OCI-LY3 (cell line): ENCODE results near the gene PLPP3.

Source experiments
- H2AFZ ChIP-seq: fragments of 200-600, 300-600 bp; shearing (Covaris generic); 2 replicates; pipeline ENCODE4 v1.6.0; 2014; ENCODE audit warnings: antibody characterized with exemption, low read depth, low read length
- H3K27ac ChIP-seq: fragments of 200-600, 300-600 bp; sonication (generic); 2 replicates; pipeline ENCODE4 v1.5.1; 2014; ENCODE audit warnings: mild to moderate bottlenecking, low read length, moderate library complexity, mixed read lengths
- H3K27me3 ChIP-seq: fragments of 200-600, 300-600 bp; sonication (generic); 2 replicates; pipeline ENCODE4 v1.6.1; 2014; ENCODE audit warnings: low read depth, low read length, mixed read lengths
- H3K36me3 ChIP-seq: fragments of 200-600, 300-600 bp; sonication (generic); replicated peaks from 2 replicates; pipeline ENCODE3; 2014; ENCODE audit warnings: low read depth, low read length, mixed read lengths
- H3K4me1 ChIP-seq: fragments of 300-600, 200-600 bp; sonication (generic); 2 replicates; pipeline ENCODE4 v1.6.1; 2014; ENCODE audit warnings: low read length, mixed read lengths
- H3K4me2 ChIP-seq: fragments of 200-600, 300-600 bp; sonication (generic); 2 replicates; pipeline ENCODE4 v1.6.1; 2014; ENCODE audit warnings: low read length, mixed read lengths
- H3K4me3 ChIP-seq: fragments of 300-600, 200-600 bp; sonication (generic); 2 replicates; pipeline ENCODE4 v1.5.1; 2014; ENCODE audit warnings: antibody characterized with exemption, mild to moderate bottlenecking, low read length, moderate library complexity
- H3K79me2 ChIP-seq: fragments of 300-600, 200-600 bp; shearing (Covaris generic); 2 replicates; pipeline ENCODE4 v1.6.1; 2014; ENCODE audit warnings: mild to moderate bottlenecking, low read length, mixed read lengths
- H3K9ac ChIP-seq: fragments of 300-600, 200-600 bp; shearing (Covaris generic); 2 replicates; pipeline ENCODE4 v1.6.0; 2014; ENCODE audit warnings: mild to moderate bottlenecking, low read length, moderate library complexity
- H3K9me3 ChIP-seq: fragments of 200-600, 300-600 bp; shearing (Covaris generic); 2 replicates; pipeline ENCODE4 v1.6.1; 2014; ENCODE audit warnings: low read length, mixed read lengths; ENCODE audit not compliant: insufficient read depth
- H4K20me1 ChIP-seq: fragments of 200-600, 300-600 bp; sonication (generic); 2 replicates; pipeline ENCODE4 v1.6.1; 2016; ENCODE audit warnings: low read length, mixed read lengths; ENCODE audit not compliant: insufficient read depth
- EZH2phosphoT487 ChIP-seq: fragments of 200-600 bp; shearing (Covaris generic); IDR thresholded peaks from 2 replicates; pipeline ENCODE4 v1.6.1; 2018; ENCODE audit warnings: antibody characterized with exemption, mixed run types, low read depth
- TF ChIP-seq, protein P1 (sequence below): fragments of 200-600, 300-600 bp; sonication (generic); IDR thresholded peaks from 2 replicates; pipeline ENCODE4 v1.5.1; 2014; ENCODE audit warnings: antibody characterized with exemption, low read length, low read depth

Gene PLPP3

DNA sequence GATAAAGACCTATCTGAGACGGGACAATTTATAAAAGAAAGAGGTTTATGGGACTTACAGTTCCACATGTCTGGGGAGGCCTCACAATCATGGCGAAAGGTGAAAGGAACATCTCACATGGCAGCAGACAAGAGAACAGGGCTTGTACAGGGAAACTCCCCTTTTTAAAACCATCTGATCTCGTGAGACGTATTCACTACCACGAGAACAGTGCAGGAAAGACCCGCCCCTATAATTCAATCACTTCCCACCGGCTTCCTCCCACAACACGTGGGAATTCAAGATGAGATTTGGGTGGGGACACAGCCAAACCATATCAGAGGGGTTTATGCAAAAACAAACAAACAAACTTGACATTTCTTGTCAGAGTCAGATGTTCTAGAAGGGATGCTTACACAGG, 89.7 kb downstream of the PLPP3 start:
- H3K27ac ChIP-seq, result no peak overlapping the region
- H3K4me3 ChIP-seq, result no peak overlapping the region
- no peaks in the 10 kb centered on the region for H3K27me3 ChIP-seq
- H3K9ac ChIP-seq, result no peak overlapping the region
- H3K79me2 ChIP-seq, result no peaks in the 10 kb centered on the region
- H3K9me3 ChIP-seq, result no peaks in the 10 kb centered on the region
- no peak overlapping the region for H2AFZ ChIP-seq
- H4K20me1 ChIP-seq, result no peaks in the 10 kb centered on the region
- H3K4me1 ChIP-seq, result no peaks in the 10 kb centered on the region
- H3K36me3 ChIP-seq, result no peaks in the 10 kb centered on the region
- no peak overlapping the region for H3K4me2 ChIP-seq
- TF ChIP-seq, protein P1, sequence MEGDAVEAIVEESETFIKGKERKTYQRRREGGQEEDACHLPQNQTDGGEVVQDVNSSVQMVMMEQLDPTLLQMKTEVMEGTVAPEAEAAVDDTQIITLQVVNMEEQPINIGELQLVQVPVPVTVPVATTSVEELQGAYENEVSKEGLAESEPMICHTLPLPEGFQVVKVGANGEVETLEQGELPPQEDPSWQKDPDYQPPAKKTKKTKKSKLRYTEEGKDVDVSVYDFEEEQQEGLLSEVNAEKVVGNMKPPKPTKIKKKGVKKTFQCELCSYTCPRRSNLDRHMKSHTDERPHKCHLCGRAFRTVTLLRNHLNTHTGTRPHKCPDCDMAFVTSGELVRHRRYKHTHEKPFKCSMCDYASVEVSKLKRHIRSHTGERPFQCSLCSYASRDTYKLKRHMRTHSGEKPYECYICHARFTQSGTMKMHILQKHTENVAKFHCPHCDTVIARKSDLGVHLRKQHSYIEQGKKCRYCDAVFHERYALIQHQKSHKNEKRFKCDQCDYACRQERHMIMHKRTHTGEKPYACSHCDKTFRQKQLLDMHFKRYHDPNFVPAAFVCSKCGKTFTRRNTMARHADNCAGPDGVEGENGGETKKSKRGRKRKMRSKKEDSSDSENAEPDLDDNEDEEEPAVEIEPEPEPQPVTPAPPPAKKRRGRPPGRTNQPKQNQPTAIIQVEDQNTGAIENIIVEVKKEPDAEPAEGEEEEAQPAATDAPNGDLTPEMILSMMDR, result no peak
- TF ChIP-seq EZH2phosphoT487, result no peak

DNA sequence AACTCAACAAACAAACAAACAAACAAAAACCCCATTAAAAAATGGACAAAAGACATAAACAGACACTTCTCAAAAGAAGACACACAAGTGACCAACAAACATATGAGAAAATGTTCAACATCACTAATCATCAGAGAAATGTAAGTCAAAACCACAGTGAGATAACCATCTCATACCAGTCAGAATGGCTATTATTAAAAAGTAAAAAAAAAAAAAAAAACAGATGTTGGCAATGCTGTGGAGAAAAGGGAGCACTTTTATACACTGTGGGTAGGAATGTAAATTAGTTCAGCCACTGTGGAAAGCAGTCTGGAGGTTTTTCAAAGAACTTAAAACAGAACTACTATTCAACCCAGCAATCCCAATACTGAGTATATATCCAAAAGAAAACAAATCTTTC, 94.7 kb downstream of the PLPP3 start:
- no peaks in the 10 kb centered on the region for H3K9me3 ChIP-seq
- no peak overlapping the region for H3K4me2 ChIP-seq
- H3K4me1 ChIP-seq, result no peaks in the 10 kb centered on the region
- H3K79me2 ChIP-seq, result no peaks in the 10 kb centered on the region
- no peaks in the 10 kb centered on the region for H4K20me1 ChIP-seq
- H2AFZ ChIP-seq, result no peak overlapping the region
- TF ChIP-seq, protein P1, result no peak
- TF ChIP-seq EZH2phosphoT487, result no peak
- no peak overlapping the region for H3K27ac ChIP-seq
- no peaks in the 10 kb centered on the region for H3K36me3 ChIP-seq
- H3K4me3 ChIP-seq, result no peak overlapping the region
- H3K9ac ChIP-seq, result no peak overlapping the region
- peaks cover 6% of the 10 kb centered on the region; the same call in 1 of the 2 replicates for H3K27me3 ChIP-seq

DNA sequence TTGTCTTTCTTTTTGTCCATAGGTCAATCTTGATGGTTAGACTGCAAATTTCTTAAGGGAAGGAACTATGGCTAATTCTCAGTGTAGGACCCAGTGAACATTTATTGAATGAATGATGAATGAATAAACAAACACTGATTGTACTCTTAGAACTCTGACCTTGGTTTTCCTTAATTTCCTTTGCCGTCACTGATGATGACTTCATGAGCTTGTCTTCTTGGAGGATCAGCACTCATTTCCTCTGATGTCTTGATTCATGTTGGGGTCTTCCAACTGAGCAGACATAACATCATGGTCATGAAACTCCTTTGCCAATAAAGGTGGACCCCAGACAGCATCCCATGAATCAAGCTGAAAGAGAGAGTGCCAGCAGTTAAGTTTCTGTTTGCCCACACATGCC, 96.3 kb downstream of the PLPP3 start:
- no peak overlapping the region for H3K9ac ChIP-seq
- H4K20me1 ChIP-seq, result no peaks in the 10 kb centered on the region
- H3K4me2 ChIP-seq, result no peak overlapping the region
- no peak overlapping the region for H2AFZ ChIP-seq
- TF ChIP-seq, protein P1, result no peak
- no peak for TF ChIP-seq EZH2phosphoT487
- no peaks in the 10 kb centered on the region for H3K79me2 ChIP-seq
- no peaks in the 10 kb centered on the region for H3K36me3 ChIP-seq
- H3K4me1 ChIP-seq, result no peaks in the 10 kb centered on the region
- no peak overlapping the region for H3K4me3 ChIP-seq
- H3K27ac ChIP-seq, result no peak overlapping the region
- peaks cover 10% of the 10 kb centered on the region; the same call in 1 of the 2 replicates for H3K27me3 ChIP-seq
- H3K9me3 ChIP-seq, result no peaks in the 10 kb centered on the region

GRCh38 chr1:56482486-56482885, 96.9 kb downstream of the PLPP3 start:
- H3K79me2 ChIP-seq, result no peaks in the 10 kb centered on the region
- TF ChIP-seq, protein P1, result no peak
- TF ChIP-seq EZH2phosphoT487, result no peak
- no peak overlapping the region for H3K4me2 ChIP-seq
- H3K4me3 ChIP-seq, result no peak overlapping the region
- no peaks in the 10 kb centered on the region for H4K20me1 ChIP-seq
- no peak overlapping the region for H2AFZ ChIP-seq
- peaks cover 10% of the 10 kb centered on the region; the same call in 1 of the 2 replicates for H3K27me3 ChIP-seq
- no peaks in the 10 kb centered on the region for H3K9me3 ChIP-seq
- H3K9ac ChIP-seq, result no peak overlapping the region
- no peaks in the 10 kb centered on the region for H3K4me1 ChIP-seq
- H3K27ac ChIP-seq, result no peak overlapping the region
- H3K36me3 ChIP-seq, result no peaks in the 10 kb centered on the region
